GM12878 (cell line): ENCODE results near the gene TFCP2L1. TPM values are rescaled to one million over a fixed set of nuclear protein-coding genes. Genes with fewer than 3 reads are reported as not detected.

Source experiments
- ATAC-seq: fragments of 200-7000 bp; cut with Tn5 transposase; 3 replicates; pipeline ENCODE4 v1.9.1; 2020; ENCODE audit warnings: mild to moderate bottlenecking, moderate library complexity
- BruUV-seq: library from RNA; stranded (reverse); fragments of 400-500 nt; replicated peaks from 2 replicates; lab custom pipeline; 2021; lab: Mats Ljungman, UMichigan
- CTCF ChIA-PET: fragments of 300-600 bp; sonication (Branson Sonifier 250); formaldehyde crosslinking; extraction: SDS; loops from one replicate; lab custom pipeline; 2021; ENCODE audit warnings: inconsistent platforms; lab: Yijun Ruan, JAX
- POLR2A ChIA-PET: fragments of 350-600 bp; formaldehyde crosslinking; extraction: SDS; loops from one replicate; lab custom pipeline; 2021; ENCODE audit warnings: inconsistent platforms; lab: Charles Lee
- RAD21 ChIA-PET: fragments of 300-600 bp; sonication (Branson Sonifier 250); formaldehyde crosslinking; loops from one replicate; lab custom pipeline; 2023; ENCODE audit warnings: antibody characterized with exemption; ENCODE audit not compliant: unreplicated experiment; lab: Charles Lee
- SMC1A ChIA-PET: fragments of 300-600 bp; sonication (Branson Sonifier 250); formaldehyde crosslinking; loops from one replicate; lab custom pipeline; 2023; ENCODE audit not compliant: unreplicated experiment, uncharacterized antibody; lab: Charles Lee
- DNase-seq: peaks from one replicate; pipeline ENCODE4 v3.0.0-alpha.2; 2011; ENCODE audit warnings: low read depth, low spot score
- FAIRE-seq: peaks from 3 replicates; lab custom pipeline; 2011; peaks lifted over from hg19 to GRCh38; lab: Jason Lieb, UNC
- H2AFZ ChIP-seq: 2 replicates; pipeline ENCODE4 v1.6.0; 2011; ENCODE audit warnings: low read depth, low read length, control low read depth; ENCODE audit not compliant: control insufficient read depth
- H3K27ac ChIP-seq: 2 replicates; pipeline ENCODE4 v1.5.1; 2011; ENCODE audit warnings: control low read depth; ENCODE audit not compliant: control insufficient read depth, insufficient read depth
- H3K27me3 ChIP-seq, 2 experiments: replicated peaks in 1 of 2; 2 replicates each; pipeline versions ENCODE4 v1.6.0 to v1.6.1; 2011; ENCODE audit warnings: low read length in 1 of 2; ENCODE audit not compliant: control insufficient read depth in 2 of 2, insufficient read depth in 2 of 2
- H3K36me3 ChIP-seq, 2 experiments: 2 replicates each; pipeline ENCODE4 v1.5.1; 2011; ENCODE audit warnings: low read length in 1 of 2; ENCODE audit not compliant: control insufficient read depth in 2 of 2, insufficient read depth in 2 of 2
- H3K4me1 ChIP-seq: 2 replicates; pipeline ENCODE4 v1.6.1; 2011; ENCODE audit warnings: mild to moderate bottlenecking, low read length, moderate library complexity, mixed read lengths; ENCODE audit not compliant: control insufficient read depth, insufficient read depth
- H3K4me2 ChIP-seq: 2 replicates; pipeline ENCODE4 v1.6.0; 2011; ENCODE audit warnings: control low read depth; ENCODE audit not compliant: control insufficient read depth, insufficient read depth
- H3K4me3 ChIP-seq: fragments of 200-600 bp; sonication (generic); 2 replicates; pipeline ENCODE4 v1.5.1; 2016
- H3K79me2 ChIP-seq: 2 replicates; pipeline ENCODE4 v1.6.0; 2011; ENCODE audit warnings: low read length; ENCODE audit not compliant: control insufficient read depth, insufficient read depth
- H3K9ac ChIP-seq: 2 replicates; pipeline ENCODE4 v1.8.0; 2011; ENCODE audit warnings: low read length, control low read depth, mixed read lengths; ENCODE audit not compliant: control insufficient read depth, insufficient read depth
- H3K9me3 ChIP-seq: replicated peaks from 3 replicates; pipeline ENCODE4 v1.5.1; 2011; ENCODE audit warnings: mild to moderate bottlenecking, low read length; ENCODE audit not compliant: control insufficient read depth, insufficient read depth
- H4K20me1 ChIP-seq: 2 replicates; pipeline ENCODE4 v1.6.0; 2011; ENCODE audit not compliant: control insufficient read depth, insufficient read depth
- ATF7 ChIP-seq: fragments of 450-650 bp; IDR thresholded peaks from 2 replicates; pipeline ENCODE4 v1.6.1; 2016; ENCODE audit warnings: low read depth, mild to moderate bottlenecking
- EP300 ChIP-seq, 2 experiments: fragments of 150-350 bp in 1 of 2; IDR thresholded peaks; 2 replicates each; pipeline ENCODE4 v1.6.1; 2011 to 2012; ENCODE audit warnings: low read depth in 2 of 2, low read length in 2 of 2, borderline replicate concordance in 1 of 2, improper control_type of control experiment in 1 of 2, inconsistent platforms in 1 of 2; ENCODE audit not compliant: control insufficient read depth in 1 of 2
- MEF2A ChIP-seq: IDR thresholded peaks from 2 replicates; pipeline ENCODE4 v1.6.1; 2011; ENCODE audit warnings: low read depth, mild to moderate bottlenecking, low read length, moderate library complexity; ENCODE audit not compliant: insufficient read depth
- MXI1 ChIP-seq: fragments of 150-350 bp; IDR thresholded peaks from 2 replicates; pipeline ENCODE4 v1.6.1; 2011; ENCODE audit warnings: low read depth, mild to moderate bottlenecking, inconsistent platforms, low read length, improper control_type of control experiment
- NRF1 ChIP-seq: conservative IDR thresholded peaks from 2 replicates; pipeline ENCODE4 v1.6.1; 2011; ENCODE audit warnings: mild to moderate bottlenecking, low read depth, low read length, improper control_type of control experiment
- WRNIP1 ChIP-seq: IDR thresholded peaks from 2 replicates; pipeline ENCODE4 v1.6.1; 2011; ENCODE audit warnings: low read depth, low read length, improper control_type of control experiment, borderline replicate concordance
- WGBS: methylation state at CpG from one replicate; pipeline ENCODE4 v1.1.6; 2016; ENCODE audit warnings: low lambda C conversion rate; ENCODE audit not compliant: insufficient replicate concordance, insufficient coverage; ENCODE audit errors: missing lambda C conversion rate; 5-methylcytosine and 5-hydroxymethylcytosine counted together
- in situ Hi-C: fragments of 300-500 bp; cut with MboI; formaldehyde crosslinking; loops from 9 replicates; pipeline ENCODE4 v1.14.3; 2018; ENCODE audit warnings: mixed read lengths
- intact Hi-C: fragments of 100-400 bp; cut with micrococcal nuclease; formaldehyde crosslinking; loops from one replicate; pipeline ENCODE4 v1.14.2; 2022; ENCODE audit not compliant: unreplicated experiment
- polyA plus RNA-seq, 11 experiments: library from polyadenylated mRNA; depleted of rRNA in 4 of 11; unstranded in 6 of 11; stranded (reverse) in 5 of 11; fragments of >200 nt; fragmentation: Nextera tagmentation in 4 of 11; fragmentation: Illumina TruSeq in 1 of 11; extraction: Ambion mirVana in 4 of 11; extraction: Trizol in 1 of 11; gene quantifications; 1 replicate in 1 of 11; 2 replicates in 10 of 11; pipeline versions ENCODE4 v1.2.1 to v1.2.3, GENCODE V29; 2011 to 2016; ENCODE audit warnings: inconsistent platforms in 2 of 11, missing spikeins in 2 of 11, low read depth in 1 of 11
- total RNA-seq, 4 experiments: library from RNA; depleted of rRNA in 3 of 4; stranded (reverse); fragments of >200 nt in 3 of 4; fragmentation: Illumina TruSeq in 1 of 4; extraction: Trizol in 1 of 4; gene quantifications; 2 replicates each; pipeline versions ENCODE4 v1.2.1 to v1.2.3, GENCODE V29; 2013 to 2021

The TFCP2L1 gene
- total and polyA plus RNA-seq, 10 of the 15 experiments (the other 5 are each of a cell fraction or from before 2014, with no cell fraction given) = 0.02 to 0.21 (median 0.09) TPM; not detected in 1

DNA sequence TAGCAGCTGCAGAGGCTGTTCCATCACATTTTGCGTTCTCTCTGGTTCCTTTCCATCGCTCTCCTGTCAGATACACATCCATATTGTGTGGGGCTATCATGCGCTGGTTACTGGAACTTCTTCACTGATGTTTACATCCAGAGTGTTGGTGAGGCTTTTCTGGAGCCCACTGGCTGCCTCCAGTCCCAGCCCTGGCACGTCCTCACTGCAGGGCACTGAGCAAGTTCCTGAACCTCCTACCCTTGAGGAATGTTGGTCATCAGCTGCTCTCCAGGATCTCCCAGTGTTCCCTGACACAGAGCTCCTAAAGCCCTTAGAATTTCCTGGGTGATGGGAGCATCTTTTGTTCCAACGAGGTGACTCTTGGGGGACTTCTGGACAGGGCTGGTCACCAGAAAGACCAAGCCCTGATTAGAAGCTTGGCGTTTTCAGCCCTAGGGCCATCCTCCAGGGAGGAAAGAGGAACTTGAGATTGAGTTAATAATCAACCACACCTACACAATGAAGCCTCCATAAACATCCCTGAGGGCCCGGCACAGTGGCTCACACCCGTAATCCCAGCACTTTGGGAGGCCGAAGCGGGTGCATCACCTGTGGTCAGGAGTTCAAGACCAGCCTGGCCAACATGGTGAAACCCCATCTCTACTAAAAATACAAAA is 81.3 kb downstream of the TFCP2L1 start:
- Histone ChIP-seq H4K20me1 (no peaks in the 10 kb centered on the region), H2AFZ (no peak overlapping the region), H3K79me2 (no peaks in the 10 kb centered on the region), H3K36me3 (no peaks in the 10 kb centered on the region), H3K4me2 (no peak overlapping the region), H3K9me3 (no peaks in the 10 kb centered on the region), H3K27ac (no peak overlapping the region), H3K9ac (no peak overlapping the region), H3K4me1 (no peaks in the 10 kb centered on the region), H3K4me3 (no peak overlapping the region), H3K27me3 (no peaks in the 10 kb centered on the region; a peak in 2 of 4 replicates)
- ChIA-PET SMC1A (no interaction called here), POLR2A (no interaction called here), RAD21 (no interaction called here), CTCF (no interaction called here)
- TF ChIP-seq MXI1 = no peak
- TF ChIP-seq MEF2A = no peak
- TF ChIP-seq WRNIP1 = no peak
- no peak for TF ChIP-seq ATF7
- no peak for TF ChIP-seq EP300 (IDR thresholded peaks at IDR 0.05; ENCODE audit: borderline replicate concordance in 1 of 2, control insufficient read depth in 1 of 2, low read depth in 2 of 2, low read length in 2 of 2)
- TF ChIP-seq NRF1 = no peak
- no peak for ATAC-seq
- 44% methylated on average over 10 of the region's 10 CpGs for WGBS
- intact Hi-C loops (no loop called here), in situ Hi-C loops (no loop called here)
- no peak for FAIRE-seq
- no peak for DNase-seq
- BruUV-seq = no TSS peak
